ENCODE measurements around the gene SIPA1. TPM values are rescaled to one million over a fixed set of nuclear protein-coding genes. Genes with fewer than 3 reads are reported as not detected.

SIPA1 gene
- total RNA-seq, 1 experiment from 2014 or later, result 65.4 TPM

DNA sequence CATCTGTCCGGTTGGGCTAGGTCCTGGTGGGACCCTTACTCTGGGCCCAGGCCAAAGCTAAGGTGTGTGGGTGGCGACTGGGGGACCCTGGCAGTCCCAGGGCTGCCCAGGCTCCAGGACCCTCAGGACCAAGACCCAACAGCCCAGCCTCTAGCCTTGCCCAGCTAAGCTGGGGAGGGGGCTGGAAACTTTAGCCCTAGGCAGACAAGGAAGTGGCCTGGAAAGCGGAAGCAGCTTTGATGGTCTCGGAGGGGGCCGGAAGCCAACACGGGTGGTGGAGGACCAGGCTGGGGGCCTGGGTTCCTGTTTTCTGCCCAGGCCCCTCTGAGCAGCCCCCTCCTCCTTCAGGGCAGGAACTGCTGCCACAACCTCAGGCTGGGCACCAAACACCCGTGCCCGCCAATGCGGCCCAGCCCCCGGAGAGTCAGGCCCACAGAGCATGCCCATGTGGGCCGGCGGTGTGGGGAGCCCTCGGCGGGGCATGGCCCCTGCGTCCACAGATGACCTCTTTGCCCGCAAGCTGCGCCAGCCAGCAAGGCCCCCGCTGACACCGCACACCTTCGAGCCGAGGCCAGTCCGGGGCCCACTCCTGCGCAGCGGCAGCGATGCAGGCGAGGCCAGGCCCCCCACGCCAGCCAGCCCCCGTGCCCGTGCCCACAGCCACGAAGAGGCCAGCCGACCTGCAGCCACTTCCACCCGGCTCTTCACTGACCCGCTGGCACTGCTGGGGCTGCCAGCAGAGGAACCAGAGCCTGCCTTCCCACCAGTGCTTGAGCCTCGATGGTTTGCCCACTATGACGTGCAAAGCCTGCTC, 2.8 kb downstream of the SIPA1 start:
- Mint-ChIP-seq H3K36me3 (peaks cover 7% of the 10 kb centered on the region), H3K4me1 (peaks cover 39% of the 10 kb centered on the region), H3K9me3 (no peaks in the 10 kb centered on the region), H3K4me3 (no peak overlapping the region), H3K27me3 (ENCODE audit: low read depth) (no peaks in the 10 kb centered on the region), H3K27ac (no peak overlapping the region)
- ATAC-seq, result no peak
- ChIA-PET CTCF (interaction anchor here (0.6 to 2.8 kb wide), 2 partner anchors 12 to 94 kb away, joined by 3 to 13 read pairs; no protein-coding TSS in a partner anchor), POLR2A (interaction anchor here (1.4 kb wide), 1 partner anchor 141 kb away, joined by 3 read pairs; no protein-coding TSS in a partner anchor)
- TF ChIP-seq NR1H2 (CRISPR knock-in tag; IDR thresholded peaks at IDR 0.05) (no peak), SMAD3 (CRISPR knock-in tag; IDR thresholded peaks at IDR 0.05; ENCODE audit: borderline replicate concordance) (no peak), TEAD4 (CRISPR knock-in tag; IDR thresholded peaks at IDR 0.05) (no peak), FOXK1 (CRISPR knock-in tag; IDR thresholded peaks at IDR 0.05) (no peak)
- TF ChIP-seq, protein P1, sequence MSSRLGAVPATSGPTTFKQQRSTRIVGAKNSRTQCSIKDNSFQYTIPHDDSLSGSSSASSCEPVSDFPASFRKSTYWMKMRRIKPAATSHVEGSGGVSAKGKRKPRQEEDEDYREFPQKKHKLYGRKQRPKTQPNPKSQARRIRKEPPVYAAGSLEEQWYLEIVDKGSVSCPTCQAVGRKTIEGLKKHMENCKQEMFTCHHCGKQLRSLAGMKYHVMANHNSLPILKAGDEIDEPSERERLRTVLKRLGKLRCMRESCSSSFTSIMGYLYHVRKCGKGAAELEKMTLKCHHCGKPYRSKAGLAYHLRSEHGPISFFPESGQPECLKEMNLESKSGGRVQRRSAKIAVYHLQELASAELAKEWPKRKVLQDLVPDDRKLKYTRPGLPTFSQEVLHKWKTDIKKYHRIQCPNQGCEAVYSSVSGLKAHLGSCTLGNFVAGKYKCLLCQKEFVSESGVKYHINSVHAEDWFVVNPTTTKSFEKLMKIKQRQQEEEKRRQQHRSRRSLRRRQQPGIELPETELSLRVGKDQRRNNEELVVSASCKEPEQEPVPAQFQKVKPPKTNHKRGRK (CRISPR knock-in tag; IDR thresholded peaks at IDR 0.05; ENCODE audit: borderline replicate concordance), result no peak
- TF ChIP-seq, protein P2, sequence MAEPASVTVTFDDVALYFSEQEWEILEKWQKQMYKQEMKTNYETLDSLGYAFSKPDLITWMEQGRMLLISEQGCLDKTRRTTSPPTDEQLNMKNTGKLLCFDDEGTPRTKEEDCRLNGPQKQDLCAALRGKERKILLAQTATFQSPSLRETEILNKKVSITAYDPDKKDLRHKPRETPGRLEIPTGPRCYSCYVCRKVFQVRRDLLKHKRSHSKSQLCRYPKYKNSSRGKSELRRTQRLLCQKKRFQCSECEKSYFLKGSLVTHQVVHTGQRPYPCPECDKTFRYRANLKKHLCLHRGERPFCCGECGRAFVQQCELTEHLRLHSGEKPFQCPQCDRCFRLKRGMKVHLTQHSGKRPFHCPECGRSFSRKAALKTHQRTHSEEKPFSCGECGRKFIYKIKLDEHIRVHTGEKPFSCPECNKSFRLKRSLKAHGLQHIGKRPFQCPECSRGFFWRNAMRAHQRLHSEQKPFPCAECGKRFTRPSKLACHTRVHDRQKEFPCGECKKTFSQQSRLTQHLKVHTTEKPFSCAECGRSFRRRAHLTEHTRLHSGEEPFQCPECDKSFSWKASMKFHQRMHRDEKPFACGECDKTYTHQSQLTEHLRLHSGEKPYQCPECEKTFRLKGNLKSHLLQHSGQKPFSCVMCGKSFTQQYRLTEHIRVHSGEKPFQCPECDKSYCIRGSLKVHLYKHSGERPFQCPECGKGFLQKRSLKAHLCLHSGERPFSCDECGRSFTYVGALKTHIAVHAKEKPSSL (CRISPR knock-in tag; conservative IDR thresholded peaks at IDR 0.05), result no peak
- TF ChIP-seq, protein P3, sequence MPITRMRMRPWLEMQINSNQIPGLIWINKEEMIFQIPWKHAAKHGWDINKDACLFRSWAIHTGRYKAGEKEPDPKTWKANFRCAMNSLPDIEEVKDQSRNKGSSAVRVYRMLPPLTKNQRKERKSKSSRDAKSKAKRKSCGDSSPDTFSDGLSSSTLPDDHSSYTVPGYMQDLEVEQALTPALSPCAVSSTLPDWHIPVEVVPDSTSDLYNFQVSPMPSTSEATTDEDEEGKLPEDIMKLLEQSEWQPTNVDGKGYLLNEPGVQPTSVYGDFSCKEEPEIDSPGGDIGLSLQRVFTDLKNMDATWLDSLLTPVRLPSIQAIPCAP (CRISPR knock-in tag; IDR thresholded peaks at IDR 0.05), result no peak
- TF ChIP-seq, protein P4, sequence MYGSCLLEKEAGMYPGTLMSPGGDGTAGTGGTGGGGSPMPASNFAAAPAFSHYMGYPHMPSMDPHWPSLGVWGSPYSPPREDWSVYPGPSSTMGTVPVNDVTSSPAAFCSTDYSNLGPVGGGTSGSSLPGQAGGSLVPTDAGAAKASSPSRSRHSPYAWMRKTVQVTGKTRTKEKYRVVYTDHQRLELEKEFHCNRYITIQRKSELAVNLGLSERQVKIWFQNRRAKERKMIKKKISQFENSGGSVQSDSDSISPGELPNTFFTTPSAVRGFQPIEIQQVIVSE (CRISPR knock-in tag; IDR thresholded peaks at IDR 0.05; ENCODE audit: borderline replicate concordance), result no peak
- DNase-seq (ENCODE audit: low spot score), result no peak

DNA sequence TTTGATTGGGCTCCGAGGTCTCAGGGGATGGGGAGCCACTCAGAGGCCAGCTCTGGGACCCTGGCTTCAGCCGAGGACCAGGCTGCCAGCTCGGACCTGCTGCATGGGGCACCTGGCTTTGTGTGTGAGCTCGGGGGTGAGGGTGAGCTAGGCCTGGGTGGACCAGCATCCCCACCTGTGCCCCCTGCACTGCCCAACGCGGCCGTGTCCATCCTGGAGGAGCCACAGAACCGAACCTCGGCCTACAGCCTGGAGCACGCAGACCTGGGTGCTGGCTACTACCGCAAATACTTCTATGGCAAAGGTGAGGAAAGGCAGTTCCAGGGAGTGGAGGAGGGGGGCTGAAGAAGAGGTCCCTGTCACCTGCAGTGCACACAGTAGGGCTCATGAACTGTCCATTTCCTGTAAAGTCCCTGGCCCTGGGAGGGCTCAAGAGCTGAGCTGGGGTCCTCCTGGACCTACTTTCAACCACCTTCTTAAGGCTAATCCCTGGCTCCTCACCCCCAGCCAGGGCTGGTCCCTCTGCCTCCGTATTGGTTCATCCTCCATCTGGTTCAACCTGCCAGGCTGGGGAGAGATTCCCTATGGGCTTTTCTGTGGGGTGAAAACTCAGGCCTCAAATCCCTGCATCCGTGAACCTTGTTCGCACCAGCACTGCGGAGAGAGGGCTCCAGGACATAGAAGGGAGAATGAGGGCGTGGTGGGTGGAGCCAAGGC, 3.6 kb downstream of the SIPA1 start:
- ATAC-seq (no peak), DNase-seq (ENCODE audit: low spot score) (no peak)
- Mint-ChIP-seq H3K9me3 (no peaks in the 10 kb centered on the region), H3K4me1 (peaks cover 39% of the 10 kb centered on the region), H3K27ac (peak overlapping the region; percentile 85), H3K27me3 (ENCODE audit: low read depth) (no peaks in the 10 kb centered on the region), H3K36me3 (peaks cover 7% of the 10 kb centered on the region), H3K4me3 (peak overlapping the region; percentile 69)
- ChIA-PET CTCF (interaction anchor here (0.6 to 2.8 kb wide), 11 partner anchors 9 to 218 kb away, joined by 3 to 13 read pairs (median 5); partner anchors contain the start of genes KAT5, MUS81 and ZNRD2), POLR2A (interaction anchor here (1.4 to 1.8 kb wide), 2 partner anchors 12 to 141 kb away, joined by 3 to 9 read pairs; no protein-coding TSS in a partner anchor)
- no peak for TF ChIP-seq OVOL2 (CRISPR knock-in tag; IDR thresholded peaks at IDR 0.05; ENCODE audit: borderline replicate concordance)
- TF ChIP-seq ZNF671 (CRISPR knock-in tag; IDR thresholded peaks at IDR 0.05), result no peak
- TF ChIP-seq, protein P4 (CRISPR knock-in tag; IDR thresholded peaks at IDR 0.05; ENCODE audit: borderline replicate concordance), result no peak
- TF ChIP-seq, protein P5, sequence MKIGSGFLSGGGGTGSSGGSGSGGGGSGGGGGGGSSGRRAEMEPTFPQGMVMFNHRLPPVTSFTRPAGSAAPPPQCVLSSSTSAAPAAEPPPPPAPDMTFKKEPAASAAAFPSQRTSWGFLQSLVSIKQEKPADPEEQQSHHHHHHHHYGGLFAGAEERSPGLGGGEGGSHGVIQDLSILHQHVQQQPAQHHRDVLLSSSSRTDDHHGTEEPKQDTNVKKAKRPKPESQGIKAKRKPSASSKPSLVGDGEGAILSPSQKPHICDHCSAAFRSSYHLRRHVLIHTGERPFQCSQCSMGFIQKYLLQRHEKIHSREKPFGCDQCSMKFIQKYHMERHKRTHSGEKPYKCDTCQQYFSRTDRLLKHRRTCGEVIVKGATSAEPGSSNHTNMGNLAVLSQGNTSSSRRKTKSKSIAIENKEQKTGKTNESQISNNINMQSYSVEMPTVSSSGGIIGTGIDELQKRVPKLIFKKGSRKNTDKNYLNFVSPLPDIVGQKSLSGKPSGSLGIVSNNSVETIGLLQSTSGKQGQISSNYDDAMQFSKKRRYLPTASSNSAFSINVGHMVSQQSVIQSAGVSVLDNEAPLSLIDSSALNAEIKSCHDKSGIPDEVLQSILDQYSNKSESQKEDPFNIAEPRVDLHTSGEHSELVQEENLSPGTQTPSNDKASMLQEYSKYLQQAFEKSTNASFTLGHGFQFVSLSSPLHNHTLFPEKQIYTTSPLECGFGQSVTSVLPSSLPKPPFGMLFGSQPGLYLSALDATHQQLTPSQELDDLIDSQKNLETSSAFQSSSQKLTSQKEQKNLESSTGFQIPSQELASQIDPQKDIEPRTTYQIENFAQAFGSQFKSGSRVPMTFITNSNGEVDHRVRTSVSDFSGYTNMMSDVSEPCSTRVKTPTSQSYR (CRISPR knock-in tag; IDR thresholded peaks at IDR 0.05), result no peak
- no peak for TF ChIP-seq NFYB (CRISPR knock-in tag; conservative IDR thresholded peaks at IDR 0.05; ENCODE audit: low read depth)
- no peak for TF ChIP-seq SOX15 (CRISPR knock-in tag; IDR thresholded peaks at IDR 0.05)
- TF ChIP-seq, protein P6, sequence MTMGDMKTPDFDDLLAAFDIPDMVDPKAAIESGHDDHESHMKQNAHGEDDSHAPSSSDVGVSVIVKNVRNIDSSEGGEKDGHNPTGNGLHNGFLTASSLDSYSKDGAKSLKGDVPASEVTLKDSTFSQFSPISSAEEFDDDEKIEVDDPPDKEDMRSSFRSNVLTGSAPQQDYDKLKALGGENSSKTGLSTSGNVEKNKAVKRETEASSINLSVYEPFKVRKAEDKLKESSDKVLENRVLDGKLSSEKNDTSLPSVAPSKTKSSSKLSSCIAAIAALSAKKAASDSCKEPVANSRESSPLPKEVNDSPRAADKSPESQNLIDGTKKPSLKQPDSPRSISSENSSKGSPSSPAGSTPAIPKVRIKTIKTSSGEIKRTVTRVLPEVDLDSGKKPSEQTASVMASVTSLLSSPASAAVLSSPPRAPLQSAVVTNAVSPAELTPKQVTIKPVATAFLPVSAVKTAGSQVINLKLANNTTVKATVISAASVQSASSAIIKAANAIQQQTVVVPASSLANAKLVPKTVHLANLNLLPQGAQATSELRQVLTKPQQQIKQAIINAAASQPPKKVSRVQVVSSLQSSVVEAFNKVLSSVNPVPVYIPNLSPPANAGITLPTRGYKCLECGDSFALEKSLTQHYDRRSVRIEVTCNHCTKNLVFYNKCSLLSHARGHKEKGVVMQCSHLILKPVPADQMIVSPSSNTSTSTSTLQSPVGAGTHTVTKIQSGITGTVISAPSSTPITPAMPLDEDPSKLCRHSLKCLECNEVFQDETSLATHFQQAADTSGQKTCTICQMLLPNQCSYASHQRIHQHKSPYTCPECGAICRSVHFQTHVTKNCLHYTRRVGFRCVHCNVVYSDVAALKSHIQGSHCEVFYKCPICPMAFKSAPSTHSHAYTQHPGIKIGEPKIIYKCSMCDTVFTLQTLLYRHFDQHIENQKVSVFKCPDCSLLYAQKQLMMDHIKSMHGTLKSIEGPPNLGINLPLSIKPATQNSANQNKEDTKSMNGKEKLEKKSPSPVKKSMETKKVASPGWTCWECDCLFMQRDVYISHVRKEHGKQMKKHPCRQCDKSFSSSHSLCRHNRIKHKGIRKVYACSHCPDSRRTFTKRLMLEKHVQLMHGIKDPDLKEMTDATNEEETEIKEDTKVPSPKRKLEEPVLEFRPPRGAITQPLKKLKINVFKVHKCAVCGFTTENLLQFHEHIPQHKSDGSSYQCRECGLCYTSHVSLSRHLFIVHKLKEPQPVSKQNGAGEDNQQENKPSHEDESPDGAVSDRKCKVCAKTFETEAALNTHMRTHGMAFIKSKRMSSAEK (CRISPR knock-in tag; IDR thresholded peaks at IDR 0.05; ENCODE audit: borderline replicate concordance), result no peak
- TF ChIP-seq, protein P7, sequence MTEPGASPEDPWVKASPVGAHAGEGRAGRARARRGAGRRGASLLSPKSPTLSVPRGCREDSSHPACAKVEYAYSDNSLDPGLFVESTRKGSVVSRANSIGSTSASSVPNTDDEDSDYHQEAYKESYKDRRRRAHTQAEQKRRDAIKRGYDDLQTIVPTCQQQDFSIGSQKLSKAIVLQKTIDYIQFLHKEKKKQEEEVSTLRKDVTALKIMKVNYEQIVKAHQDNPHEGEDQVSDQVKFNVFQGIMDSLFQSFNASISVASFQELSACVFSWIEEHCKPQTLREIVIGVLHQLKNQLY (CRISPR knock-in tag; IDR thresholded peaks at IDR 0.05), result no peak
- no peak for TF ChIP-seq SMAD3 (CRISPR knock-in tag; IDR thresholded peaks at IDR 0.05; ENCODE audit: borderline replicate concordance)
- no peak for TF ChIP-seq MYBL2 (CRISPR knock-in tag; IDR thresholded peaks at IDR 0.05)
- no peak for TF ChIP-seq NR3C1 (CRISPR knock-in tag; conservative IDR thresholded peaks at IDR 0.05; ENCODE audit: low read depth)

Data from WTC11 (cell line).